Measurements from ENCODE around the gene USP15.

DNA sequence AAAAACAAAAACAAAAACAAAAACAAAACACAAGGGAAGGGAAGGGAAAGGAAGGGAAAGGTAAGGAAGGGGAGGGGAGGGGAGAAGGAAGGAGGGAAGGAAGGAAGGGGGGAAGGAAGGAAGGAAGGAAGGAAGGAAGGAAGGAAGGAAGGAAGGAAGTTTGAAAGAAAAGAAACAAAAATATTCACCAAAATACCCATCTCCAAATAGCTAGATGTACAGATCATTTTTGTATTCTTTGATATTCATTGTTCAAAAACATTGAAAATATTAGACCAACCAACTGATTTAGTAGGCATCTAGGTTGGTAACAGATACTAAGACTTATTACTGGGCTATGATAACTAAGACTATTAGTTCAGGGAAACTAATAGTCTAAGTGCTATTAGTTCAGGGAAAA, 39.1 kb upstream of the USP15 start:
- TF ChIP-seq SIN3A (IDR thresholded peaks at IDR 0.05; ENCODE audit: borderline replicate concordance, insufficient read depth, low read length) (no peak), POLR2AphosphoS5 (IDR thresholded peaks at IDR 0.05; ENCODE audit: low read depth, low read length) (no peak)

Data from PFSK-1 (cell line).